ENCODE results near the gene EBF3. TPM values are rescaled to one million over a fixed set of nuclear protein-coding genes. Genes with fewer than 3 reads are reported as not detected.

Gene EBF3
- total and polyA plus RNA-seq, 11 donors, result 3.6 to 8.8 (median 5.4) TPM

DNA sequence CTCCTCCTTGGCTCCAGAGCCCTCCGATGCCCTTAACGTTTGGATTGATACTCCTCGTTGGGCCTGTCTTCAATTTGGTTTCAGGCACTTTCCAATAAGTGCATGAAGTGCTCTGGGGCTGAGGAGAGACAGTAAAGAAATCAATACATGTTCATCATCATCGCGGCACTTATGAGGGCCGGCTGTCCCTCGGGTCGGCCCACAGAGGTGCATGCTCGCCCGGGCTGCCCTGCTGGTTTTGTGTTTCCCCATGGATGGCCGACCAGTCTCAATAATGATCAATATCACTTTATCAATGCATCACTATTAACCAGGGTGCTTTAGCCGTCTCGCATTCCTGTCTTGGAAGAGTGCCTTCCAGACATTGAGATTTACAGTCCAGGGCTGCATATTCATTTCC is 154.2 kb downstream of the EBF3 start:
- 87 to 90% (median 88%) methylated on average over 13 of the region's 13 CpGs for WGBS, 4 donors
- Histone ChIP-seq H3K4me1 (no peaks in the 10 kb centered on the region), H3K27ac (no peak overlapping the region), H3K9me3 (peaks cover 0 to 22% (median 0%) of the 10 kb centered on the region in 12 donors), H3K4me3 (no peak overlapping the region), H3K36me3 (no peaks in the 10 kb centered on the region), H3K27me3 (peaks cover 0 to 2% (median 0%) of the 10 kb centered on the region in 9 donors)
- ATAC-seq (no peak), DNase-seq (no peak)
- intact Hi-C loops (cut with DNase I), result no loop called here
- TF ChIP-seq POLR2A (IDR thresholded peaks at IDR 0.05), result no peak
- TF ChIP-seq, protein P1, sequence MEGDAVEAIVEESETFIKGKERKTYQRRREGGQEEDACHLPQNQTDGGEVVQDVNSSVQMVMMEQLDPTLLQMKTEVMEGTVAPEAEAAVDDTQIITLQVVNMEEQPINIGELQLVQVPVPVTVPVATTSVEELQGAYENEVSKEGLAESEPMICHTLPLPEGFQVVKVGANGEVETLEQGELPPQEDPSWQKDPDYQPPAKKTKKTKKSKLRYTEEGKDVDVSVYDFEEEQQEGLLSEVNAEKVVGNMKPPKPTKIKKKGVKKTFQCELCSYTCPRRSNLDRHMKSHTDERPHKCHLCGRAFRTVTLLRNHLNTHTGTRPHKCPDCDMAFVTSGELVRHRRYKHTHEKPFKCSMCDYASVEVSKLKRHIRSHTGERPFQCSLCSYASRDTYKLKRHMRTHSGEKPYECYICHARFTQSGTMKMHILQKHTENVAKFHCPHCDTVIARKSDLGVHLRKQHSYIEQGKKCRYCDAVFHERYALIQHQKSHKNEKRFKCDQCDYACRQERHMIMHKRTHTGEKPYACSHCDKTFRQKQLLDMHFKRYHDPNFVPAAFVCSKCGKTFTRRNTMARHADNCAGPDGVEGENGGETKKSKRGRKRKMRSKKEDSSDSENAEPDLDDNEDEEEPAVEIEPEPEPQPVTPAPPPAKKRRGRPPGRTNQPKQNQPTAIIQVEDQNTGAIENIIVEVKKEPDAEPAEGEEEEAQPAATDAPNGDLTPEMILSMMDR (IDR thresholded peaks at IDR 0.05), result no peak

DNA sequence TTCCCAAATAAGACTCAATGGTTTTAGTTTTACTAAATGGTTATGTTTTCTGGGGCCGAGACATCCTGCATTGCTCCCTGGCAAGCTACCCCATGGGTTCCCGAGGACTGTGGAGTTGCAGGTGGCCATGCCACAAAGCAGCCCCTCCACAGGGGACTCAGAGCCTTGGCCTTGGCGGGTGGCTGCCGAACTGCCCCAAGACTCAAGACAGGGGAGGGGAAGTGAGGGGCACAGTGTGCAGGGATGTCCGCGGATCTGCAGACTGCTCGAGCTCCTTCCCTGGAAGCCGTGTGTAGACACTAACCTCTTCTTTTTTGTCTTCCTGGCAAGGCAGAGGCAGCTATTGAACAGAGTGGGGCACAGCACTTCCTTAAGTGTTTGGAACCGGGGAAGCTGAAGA is 154.6 kb downstream of the EBF3 start:
- intact Hi-C loops (cut with DNase I), result no loop called here
- no peaks in the 10 kb centered on the region for H3K36me3 ChIP-seq
- no peak overlapping the region for H3K27ac ChIP-seq
- DNase-seq (no peak), ATAC-seq (no peak)
- no peaks in the 10 kb centered on the region for H3K4me1 ChIP-seq
- H3K4me3 ChIP-seq, result no peak overlapping the region
- H3K9me3 ChIP-seq, result peaks cover 0 to 26% (median 2%) of the 10 kb centered on the region in 12 donors
- H3K27me3 ChIP-seq, result no peaks in the 10 kb centered on the region
- TF ChIP-seq, protein P1 (IDR thresholded peaks at IDR 0.05), result no peak
- no peak for TF ChIP-seq POLR2A (IDR thresholded peaks at IDR 0.05)
- 85 to 87% (median 86%) methylated on average over 9 of the region's 9 CpGs for WGBS, 4 donors

DNA sequence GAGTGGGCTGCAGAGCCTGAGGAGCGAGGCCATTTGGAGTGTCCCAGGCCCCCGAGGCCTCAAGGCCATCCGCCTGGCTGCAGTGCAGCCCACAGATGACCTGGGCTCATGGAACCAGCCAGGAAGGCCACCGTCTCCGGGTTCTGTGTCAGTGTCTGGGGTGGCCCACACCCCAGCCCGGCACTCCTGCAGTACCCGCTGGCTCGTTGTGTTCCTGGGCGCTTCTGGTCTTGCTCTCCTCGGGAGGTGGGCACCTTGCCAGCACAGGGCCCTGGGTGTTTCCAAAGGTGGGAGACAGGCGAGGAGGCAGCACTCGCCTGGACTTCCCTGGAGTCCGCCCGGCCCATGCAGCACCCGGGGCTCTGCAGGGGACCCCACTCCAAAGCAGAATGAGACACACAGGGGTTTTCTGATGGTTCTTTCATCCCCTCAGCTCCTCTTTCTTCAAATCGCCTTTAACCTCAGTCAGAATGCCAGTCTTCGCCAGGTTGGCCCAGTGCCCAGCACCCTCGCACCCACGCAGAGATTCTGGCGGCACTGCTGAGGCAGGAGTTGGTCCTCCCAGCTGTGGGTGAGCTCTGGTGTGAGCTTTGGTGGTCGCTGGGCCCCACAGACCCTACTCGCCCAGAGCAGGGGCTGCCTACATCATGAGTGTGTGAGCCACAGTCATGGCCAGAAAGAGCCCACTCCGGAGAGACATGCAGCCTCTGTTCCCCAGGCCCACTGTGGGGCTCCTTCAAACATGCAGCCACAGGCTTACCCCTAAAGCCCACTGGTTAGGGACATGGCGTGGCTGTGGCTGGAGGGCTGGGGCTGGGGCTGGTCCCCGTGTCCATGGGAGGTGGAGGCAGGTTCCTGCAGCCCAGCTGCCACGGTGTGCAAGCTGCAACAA is 155.7 kb downstream of the EBF3 start:
- DNase-seq (no peak), ATAC-seq (no peak)
- Histone ChIP-seq H3K4me3 (no peak overlapping the region), H3K27me3 (no peaks in the 10 kb centered on the region), H3K27ac (no peak overlapping the region), H3K36me3 (no peaks in the 10 kb centered on the region), H3K9me3 (peaks cover 0 to 33% (median 11%) of the 10 kb centered on the region in 12 donors), H3K4me1 (no peaks in the 10 kb centered on the region)
- no peak for TF ChIP-seq POLR2A (IDR thresholded peaks at IDR 0.05)
- TF ChIP-seq, protein P1 (IDR thresholded peaks at IDR 0.05), result no peak
- 85 to 89% (median 87%) methylated on average over 22 to 26 of the region's 26 CpGs for WGBS, 4 donors
- intact Hi-C loops (cut with DNase I), result no loop called here

DNA sequence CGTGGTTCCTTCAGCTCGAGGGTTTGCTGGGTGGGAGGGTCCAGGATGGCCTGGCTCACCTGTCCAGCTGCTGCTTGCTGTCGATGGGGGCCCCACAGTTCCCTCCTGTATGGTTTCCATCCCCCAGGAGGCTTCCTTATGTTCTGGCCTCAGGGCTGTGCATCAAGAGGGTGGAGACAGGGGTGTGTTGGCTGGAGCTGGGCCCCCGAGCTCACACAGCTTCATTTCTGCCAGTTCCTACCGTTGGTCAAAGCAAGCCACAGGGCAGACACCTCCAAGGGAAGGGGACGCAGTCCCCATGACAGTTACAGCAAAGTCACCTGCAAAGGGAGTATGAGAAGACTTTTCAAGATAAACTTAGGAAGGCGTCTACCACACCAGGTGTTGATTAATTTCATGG is 156.9 kb downstream of the EBF3 start:
- no peaks in the 10 kb centered on the region for H3K4me1 ChIP-seq
- peaks cover 0 to 35% (median 13%) of the 10 kb centered on the region in 12 donors for H3K9me3 ChIP-seq
- 88 to 94% (median 89%) methylated on average over 4 to 7 of the region's 7 CpGs for WGBS, 4 donors
- intact Hi-C loops (cut with DNase I), result no loop called here
- H3K36me3 ChIP-seq, result no peaks in the 10 kb centered on the region
- no peak overlapping the region for H3K4me3 ChIP-seq
- TF ChIP-seq, protein P1 (IDR thresholded peaks at IDR 0.05), result no peak
- TF ChIP-seq POLR2A (IDR thresholded peaks at IDR 0.05), result no peak
- DNase-seq (no peak), ATAC-seq (no peak)
- peaks cover 0 to 3% (median 0%) of the 10 kb centered on the region in 9 donors for H3K27me3 ChIP-seq
- H3K27ac ChIP-seq, result no peak overlapping the region
